Neural cell (in vitro differentiated cells): ENCODE measurements around the gene CTDSPL. TPM values are rescaled to one million over a fixed set of nuclear protein-coding genes. Genes with fewer than 3 reads are reported as not detected.

Experiments used
- H2AFZ ChIP-seq: fragments of 200-600, 300-800 bp; sonication (generic), shearing (Covaris generic); 2 replicates; pipeline ENCODE4 v1.6.0; 2014; ENCODE audit warnings: low read depth, mild to moderate bottlenecking, antibody characterized with exemption, low read length, moderate library complexity
- H3F3A ChIP-seq: fragments of 200-600 bp; shearing (Covaris generic); 2 replicates; pipeline ENCODE4 v1.6.1; 2016; ENCODE audit warnings: mild to moderate bottlenecking, moderate library complexity, mixed read lengths, antibody characterized with exemption, low read length; ENCODE audit not compliant: insufficient read depth, poor library complexity, severe bottlenecking
- H3K27ac ChIP-seq: fragments of 200-600, 300-800 bp; sonication (generic), shearing (Covaris generic); 2 replicates; pipeline ENCODE4 v1.5.1; 2014; ENCODE audit warnings: mild to moderate bottlenecking, low read length, moderate library complexity
- H3K27me3 ChIP-seq: fragments of 300-800, 200-600 bp; sonication (generic), shearing (Covaris generic); 2 replicates; pipeline ENCODE4 v1.6.0; 2014; ENCODE audit warnings: mild to moderate bottlenecking, low read depth, low read length, moderate library complexity; ENCODE audit not compliant: insufficient read depth
- H3K36me3 ChIP-seq: fragments of 300-800, 200-600 bp; sonication (generic), shearing (Covaris generic); 2 replicates; pipeline ENCODE4 v1.5.1; 2014; ENCODE audit warnings: mild to moderate bottlenecking, antibody characterized with exemption, low read length, moderate library complexity; ENCODE audit not compliant: insufficient read depth
- H3K4me2 ChIP-seq: fragments of 300-800, 200-600 bp; sonication (generic), shearing (Covaris generic); 2 replicates; pipeline ENCODE4 v1.6.0; 2014; ENCODE audit warnings: mild to moderate bottlenecking, low read length
- H3K4me3 ChIP-seq: fragments of 300-800, 200-600 bp; sonication (generic), shearing (Covaris generic); 2 replicates; pipeline ENCODE4 v1.5.1; 2014; ENCODE audit warnings: mild to moderate bottlenecking, low read length, moderate library complexity
- H3K79me2 ChIP-seq: fragments of 200-600 bp; shearing (Covaris generic); replicated peaks from 2 replicates; pipeline ENCODE4 v1.6.0; 2014; ENCODE audit warnings: mild to moderate bottlenecking, low read length, moderate library complexity; ENCODE audit not compliant: insufficient read depth
- H3K9ac ChIP-seq: fragments of 300-800, 200-600 bp; sonication (generic), shearing (Covaris generic); 2 replicates; pipeline ENCODE4 v1.6.1; 2016; ENCODE audit warnings: mild to moderate bottlenecking, low read length, mixed read lengths
- H3K9me2 ChIP-seq: fragments of 200-600 bp; shearing (Covaris generic); 2 replicates; pipeline ENCODE4 v1.6.1; 2016; ENCODE audit warnings: mild to moderate bottlenecking, low read length, mixed read lengths; ENCODE audit not compliant: insufficient read depth
- H3K9me3 ChIP-seq: fragments of 200-600, 300-800 bp; sonication (generic), shearing (Covaris generic); 2 replicates; pipeline ENCODE4 v1.6.1; 2016; ENCODE audit warnings: mild to moderate bottlenecking, mixed run types, low read length, moderate library complexity, mixed read lengths
- H4K20me1 ChIP-seq: fragments of 200-600 bp; shearing (Covaris generic); 2 replicates; pipeline ENCODE4 v1.6.1; 2016; ENCODE audit warnings: mild to moderate bottlenecking, mixed run types; ENCODE audit not compliant: insufficient read depth
- CTCF ChIP-seq: fragments of 450-650 bp; IDR thresholded peaks from 2 replicates; pipeline ENCODE4 v1.5.1; 2014; ENCODE audit warnings: antibody characterized with exemption, mild to moderate bottlenecking, moderate library complexity; ENCODE audit not compliant: poor library complexity, severe bottlenecking
- EP300 ChIP-seq: fragments of 450-650 bp; conservative IDR thresholded peaks from 2 replicates; pipeline ENCODE4 v1.6.1; 2014; ENCODE audit warnings: antibody characterized with exemption, mild to moderate bottlenecking, moderate library complexity; ENCODE audit not compliant: poor library complexity, severe bottlenecking
- EZH2 ChIP-seq: fragments of 200-600, 300-800 bp; shearing (Covaris generic), sonication (generic); IDR thresholded peaks from 2 replicates; pipeline ENCODE4 v1.6.1; 2014; ENCODE audit warnings: antibody characterized with exemption, low read length, borderline replicate concordance, mild to moderate bottlenecking; ENCODE audit not compliant: insufficient read depth, poor library complexity, severe bottlenecking
- MXI1 ChIP-seq: fragments of 450-650 bp; conservative IDR thresholded peaks from 2 replicates; pipeline ENCODE4 v1.6.1; 2014; ENCODE audit warnings: antibody characterized with exemption, mild to moderate bottlenecking; ENCODE audit not compliant: poor library complexity, severe bottlenecking
- POLR2AphosphoS5 ChIP-seq: IDR thresholded peaks from 2 replicates; pipeline ENCODE4 v1.6.1; 2012
- RAD21 ChIP-seq: fragments of 450-650 bp; conservative IDR thresholded peaks from 2 replicates; pipeline ENCODE4 v1.6.1; 2014; ENCODE audit warnings: antibody characterized with exemption, mild to moderate bottlenecking, moderate library complexity
- SMC3 ChIP-seq: fragments of 450-650 bp; conservative IDR thresholded peaks from 2 replicates; pipeline ENCODE4 v1.6.1; 2014; ENCODE audit warnings: antibody characterized with exemption, mild to moderate bottlenecking, moderate library complexity; ENCODE audit not compliant: poor library complexity
- TAF1 ChIP-seq: IDR thresholded peaks from 2 replicates; pipeline ENCODE4 v1.6.1; 2012; ENCODE audit warnings: low read depth
- polyA plus RNA-seq: library from polyadenylated mRNA; depleted of rRNA; stranded (reverse); fragments of >200 nt; gene quantifications from 2 replicates; pipeline ENCODE4 v1.2.3, GENCODE V29; 2014
- TF ChIP-seq, protein P1 (sequence below): IDR thresholded peaks from 2 replicates; pipeline ENCODE4 v1.6.1; 2012; ENCODE audit warnings: borderline replicate concordance

The CTDSPL gene
- polyA plus RNA-seq, 1 donor from 2014 or later: 17.0 TPM

DNA sequence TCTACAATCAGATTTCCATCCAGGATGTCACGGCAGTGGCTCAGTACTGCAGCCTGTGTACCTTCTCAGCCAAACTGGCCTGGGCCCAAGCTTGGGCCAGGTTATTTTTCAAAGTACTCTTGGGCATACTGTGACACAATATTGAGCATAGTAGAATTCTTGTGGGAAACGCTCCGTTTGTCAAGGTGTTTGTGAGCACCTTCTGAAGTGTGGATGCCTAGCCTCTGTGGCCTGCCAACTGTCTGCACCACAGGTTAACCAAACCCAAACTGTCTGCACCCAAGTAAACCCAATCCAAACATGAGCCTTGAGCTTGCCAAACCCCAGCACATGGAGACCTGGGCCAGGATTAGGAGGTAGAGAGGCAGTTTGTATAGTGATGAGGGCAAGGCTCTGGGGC lies 25.4 kb downstream of the CTDSPL start:
- no peaks in the 10 kb centered on the region for H3K36me3 ChIP-seq
- H2AFZ ChIP-seq: no peak overlapping the region
- no peak overlapping the region for H3K9ac ChIP-seq
- no peaks in the 10 kb centered on the region for H4K20me1 ChIP-seq
- H3F3A ChIP-seq: no peaks in the 10 kb centered on the region
- H3K4me2 ChIP-seq: no peak overlapping the region
- no peak overlapping the region for H3K4me3 ChIP-seq
- no peaks in the 10 kb centered on the region for H3K27me3 ChIP-seq
- H3K9me2 ChIP-seq: no peaks in the 10 kb centered on the region
- H3K27ac ChIP-seq: no peak overlapping the region
- TF ChIP-seq SMC3 (no peak), CTCF (no peak), EZH2 (no peak), POLR2AphosphoS5 (no peak), EP300 (no peak), RAD21 (no peak), TAF1 (no peak), MXI1 (no peak)
- TF ChIP-seq, protein P1, sequence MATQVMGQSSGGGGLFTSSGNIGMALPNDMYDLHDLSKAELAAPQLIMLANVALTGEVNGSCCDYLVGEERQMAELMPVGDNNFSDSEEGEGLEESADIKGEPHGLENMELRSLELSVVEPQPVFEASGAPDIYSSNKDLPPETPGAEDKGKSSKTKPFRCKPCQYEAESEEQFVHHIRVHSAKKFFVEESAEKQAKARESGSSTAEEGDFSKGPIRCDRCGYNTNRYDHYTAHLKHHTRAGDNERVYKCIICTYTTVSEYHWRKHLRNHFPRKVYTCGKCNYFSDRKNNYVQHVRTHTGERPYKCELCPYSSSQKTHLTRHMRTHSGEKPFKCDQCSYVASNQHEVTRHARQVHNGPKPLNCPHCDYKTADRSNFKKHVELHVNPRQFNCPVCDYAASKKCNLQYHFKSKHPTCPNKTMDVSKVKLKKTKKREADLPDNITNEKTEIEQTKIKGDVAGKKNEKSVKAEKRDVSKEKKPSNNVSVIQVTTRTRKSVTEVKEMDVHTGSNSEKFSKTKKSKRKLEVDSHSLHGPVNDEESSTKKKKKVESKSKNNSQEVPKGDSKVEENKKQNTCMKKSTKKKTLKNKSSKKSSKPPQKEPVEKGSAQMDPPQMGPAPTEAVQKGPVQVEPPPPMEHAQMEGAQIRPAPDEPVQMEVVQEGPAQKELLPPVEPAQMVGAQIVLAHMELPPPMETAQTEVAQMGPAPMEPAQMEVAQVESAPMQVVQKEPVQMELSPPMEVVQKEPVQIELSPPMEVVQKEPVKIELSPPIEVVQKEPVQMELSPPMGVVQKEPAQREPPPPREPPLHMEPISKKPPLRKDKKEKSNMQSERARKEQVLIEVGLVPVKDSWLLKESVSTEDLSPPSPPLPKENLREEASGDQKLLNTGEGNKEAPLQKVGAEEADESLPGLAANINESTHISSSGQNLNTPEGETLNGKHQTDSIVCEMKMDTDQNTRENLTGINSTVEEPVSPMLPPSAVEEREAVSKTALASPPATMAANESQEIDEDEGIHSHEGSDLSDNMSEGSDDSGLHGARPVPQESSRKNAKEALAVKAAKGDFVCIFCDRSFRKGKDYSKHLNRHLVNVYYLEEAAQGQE: no peak
- H3K79me2 ChIP-seq: no peaks in the 10 kb centered on the region
- no peaks in the 10 kb centered on the region for H3K9me3 ChIP-seq

- no peak overlapping the region for H3K27ac ChIP-seq
- no peaks in the 10 kb centered on the region for H3K79me2 ChIP-seq
- no peak overlapping the region for H2AFZ ChIP-seq
- H3K4me2 ChIP-seq: no peak overlapping the region
- H3F3A ChIP-seq: no peaks in the 10 kb centered on the region
- TF ChIP-seq MXI1: no peak
- TF ChIP-seq SMC3: no peak
- no peak for TF ChIP-seq EZH2
- no peak for TF ChIP-seq EP300
- TF ChIP-seq CTCF: no peak
- H3K27me3 ChIP-seq: no peaks in the 10 kb centered on the region
- H3K36me3 ChIP-seq: no peaks in the 10 kb centered on the region
- H4K20me1 ChIP-seq: no peaks in the 10 kb centered on the region
- no peak overlapping the region for H3K9ac ChIP-seq
- H3K9me2 ChIP-seq: no peaks in the 10 kb centered on the region
- H3K9me3 ChIP-seq: no peaks in the 10 kb centered on the region
- H3K4me3 ChIP-seq: no peak overlapping the region
These were observed 26.1 kb downstream of the CTDSPL start for GRCh38 chr3:37887824-37888223.
